HCT116 (cell line): ENCODE results near the gene SCGB3A2.

Experiments
- CBX3 ChIP-seq: IDR thresholded peaks from 2 replicates; pipeline ENCODE4 v1.6.1; 2012; ENCODE audit warnings: low read depth
- CEBPB ChIP-seq: IDR thresholded peaks from 2 replicates; pipeline ENCODE4 v1.6.1; 2012; ENCODE audit warnings: low read depth
- EGR1 ChIP-seq: IDR thresholded peaks from 2 replicates; pipeline ENCODE4 v1.6.1; 2012; ENCODE audit warnings: low read depth
- EZH2 ChIP-seq: fragments of 200-600 bp; sonication (generic); IDR thresholded peaks from 2 replicates; pipeline ENCODE4 v1.6.1; 2017; ENCODE audit warnings: antibody characterized with exemption, mixed run types
- EZH2phosphoT487 ChIP-seq: fragments of 200-600 bp; IDR thresholded peaks from 2 replicates; pipeline ENCODE4 v1.6.1; 2018; ENCODE audit warnings: antibody characterized with exemption, borderline replicate concordance
- POLR2A ChIP-seq: IDR thresholded peaks from 2 replicates; pipeline ENCODE4 v1.7.0; 2011; ENCODE audit warnings: borderline replicate concordance; ENCODE audit not compliant: insufficient read depth, insufficient read length; ENCODE audit errors: extremely low read depth
- POLR2AphosphoS5 ChIP-seq: IDR thresholded peaks from 2 replicates; pipeline ENCODE4 v1.6.1; 2011; ENCODE audit warnings: mild to moderate bottlenecking, low read depth, low read length, moderate library complexity
- SIN3A ChIP-seq: IDR thresholded peaks from 2 replicates; pipeline ENCODE4 v1.6.1; 2012; ENCODE audit warnings: low read depth
- SP1 ChIP-seq: IDR thresholded peaks from 2 replicates; pipeline ENCODE4 v1.6.1; 2012; ENCODE audit warnings: low read depth
- ZNF274 ChIP-seq: fragments of 200-500 bp; sonication (Bioruptor generic); IDR thresholded peaks from 2 replicates; pipeline ENCODE4 v1.6.1; 2014; ENCODE audit warnings: mild to moderate bottlenecking, low read depth, low read length, inconsistent platforms
- TF ChIP-seq, protein P1 (sequence below), 3 experiments: fragments of 200-600 bp in 1 of 3; sonication (generic) in 1 of 3; IDR thresholded peaks in 2 of 3; conservative IDR thresholded peaks in 1 of 3; 2 replicates each; pipeline ENCODE4 v1.5.1; 2012 to 2017; ENCODE audit warnings: low read depth in 2 of 3, low read length in 2 of 3, antibody characterized with exemption in 1 of 3, borderline replicate concordance in 1 of 3, control low read depth in 1 of 3, mild to moderate bottlenecking in 1 of 3, mixed read lengths in 1 of 3, mixed run types in 1 of 3, moderate library complexity in 1 of 3; ENCODE audit not compliant: insufficient read depth in 1 of 3
- TF ChIP-seq, protein P2 (sequence below): IDR thresholded peaks from 2 replicates; pipeline ENCODE4 v1.6.1; 2012
- TF ChIP-seq, protein P3 (sequence below): IDR thresholded peaks from 2 replicates; pipeline ENCODE4 v1.6.1; 2012; ENCODE audit warnings: low read depth

DNA sequence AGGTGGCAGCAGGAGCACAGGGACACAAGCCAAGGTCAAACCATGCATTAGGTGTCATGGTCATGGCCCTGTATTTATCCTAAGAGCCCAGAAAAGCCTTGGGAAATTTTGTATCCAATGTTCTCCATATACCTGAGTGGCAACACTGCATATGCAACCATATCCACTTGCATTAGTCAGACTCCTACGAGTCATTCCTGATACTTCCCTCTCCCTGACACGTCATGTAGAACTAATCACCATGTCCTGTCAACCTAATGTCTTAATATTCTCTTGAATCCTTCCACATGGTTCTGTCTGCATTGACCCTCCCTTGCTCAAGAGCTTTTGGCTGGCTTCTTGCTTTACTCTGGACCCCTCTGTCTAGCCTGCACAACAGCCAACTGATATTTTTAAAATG is 9.4 kb downstream of the SCGB3A2 start:
- TF ChIP-seq, protein P1, sequence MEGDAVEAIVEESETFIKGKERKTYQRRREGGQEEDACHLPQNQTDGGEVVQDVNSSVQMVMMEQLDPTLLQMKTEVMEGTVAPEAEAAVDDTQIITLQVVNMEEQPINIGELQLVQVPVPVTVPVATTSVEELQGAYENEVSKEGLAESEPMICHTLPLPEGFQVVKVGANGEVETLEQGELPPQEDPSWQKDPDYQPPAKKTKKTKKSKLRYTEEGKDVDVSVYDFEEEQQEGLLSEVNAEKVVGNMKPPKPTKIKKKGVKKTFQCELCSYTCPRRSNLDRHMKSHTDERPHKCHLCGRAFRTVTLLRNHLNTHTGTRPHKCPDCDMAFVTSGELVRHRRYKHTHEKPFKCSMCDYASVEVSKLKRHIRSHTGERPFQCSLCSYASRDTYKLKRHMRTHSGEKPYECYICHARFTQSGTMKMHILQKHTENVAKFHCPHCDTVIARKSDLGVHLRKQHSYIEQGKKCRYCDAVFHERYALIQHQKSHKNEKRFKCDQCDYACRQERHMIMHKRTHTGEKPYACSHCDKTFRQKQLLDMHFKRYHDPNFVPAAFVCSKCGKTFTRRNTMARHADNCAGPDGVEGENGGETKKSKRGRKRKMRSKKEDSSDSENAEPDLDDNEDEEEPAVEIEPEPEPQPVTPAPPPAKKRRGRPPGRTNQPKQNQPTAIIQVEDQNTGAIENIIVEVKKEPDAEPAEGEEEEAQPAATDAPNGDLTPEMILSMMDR (IDR thresholded peaks at IDR 0.05 in 2 of 3, conservative IDR thresholded peaks at IDR 0.05 in 1 of 3; ENCODE audit: borderline replicate concordance in 1 of 3, insufficient read depth in 1 of 3, low read depth in 2 of 3, low read length in 2 of 3): no peak
- TF ChIP-seq POLR2A: no peak
- TF ChIP-seq EGR1: no peak
- TF ChIP-seq EZH2phosphoT487: no peak
- TF ChIP-seq CBX3: no peak
- no peak for TF ChIP-seq ZNF274
- TF ChIP-seq, protein P2, sequence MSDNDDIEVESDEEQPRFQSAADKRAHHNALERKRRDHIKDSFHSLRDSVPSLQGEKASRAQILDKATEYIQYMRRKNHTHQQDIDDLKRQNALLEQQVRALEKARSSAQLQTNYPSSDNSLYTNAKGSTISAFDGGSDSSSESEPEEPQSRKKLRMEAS: no peak
- no peak for TF ChIP-seq EZH2
- no peak for TF ChIP-seq SIN3A
- no peak for TF ChIP-seq POLR2AphosphoS5
- no peak for TF ChIP-seq CEBPB
- TF ChIP-seq SP1: no peak
- TF ChIP-seq, protein P3, sequence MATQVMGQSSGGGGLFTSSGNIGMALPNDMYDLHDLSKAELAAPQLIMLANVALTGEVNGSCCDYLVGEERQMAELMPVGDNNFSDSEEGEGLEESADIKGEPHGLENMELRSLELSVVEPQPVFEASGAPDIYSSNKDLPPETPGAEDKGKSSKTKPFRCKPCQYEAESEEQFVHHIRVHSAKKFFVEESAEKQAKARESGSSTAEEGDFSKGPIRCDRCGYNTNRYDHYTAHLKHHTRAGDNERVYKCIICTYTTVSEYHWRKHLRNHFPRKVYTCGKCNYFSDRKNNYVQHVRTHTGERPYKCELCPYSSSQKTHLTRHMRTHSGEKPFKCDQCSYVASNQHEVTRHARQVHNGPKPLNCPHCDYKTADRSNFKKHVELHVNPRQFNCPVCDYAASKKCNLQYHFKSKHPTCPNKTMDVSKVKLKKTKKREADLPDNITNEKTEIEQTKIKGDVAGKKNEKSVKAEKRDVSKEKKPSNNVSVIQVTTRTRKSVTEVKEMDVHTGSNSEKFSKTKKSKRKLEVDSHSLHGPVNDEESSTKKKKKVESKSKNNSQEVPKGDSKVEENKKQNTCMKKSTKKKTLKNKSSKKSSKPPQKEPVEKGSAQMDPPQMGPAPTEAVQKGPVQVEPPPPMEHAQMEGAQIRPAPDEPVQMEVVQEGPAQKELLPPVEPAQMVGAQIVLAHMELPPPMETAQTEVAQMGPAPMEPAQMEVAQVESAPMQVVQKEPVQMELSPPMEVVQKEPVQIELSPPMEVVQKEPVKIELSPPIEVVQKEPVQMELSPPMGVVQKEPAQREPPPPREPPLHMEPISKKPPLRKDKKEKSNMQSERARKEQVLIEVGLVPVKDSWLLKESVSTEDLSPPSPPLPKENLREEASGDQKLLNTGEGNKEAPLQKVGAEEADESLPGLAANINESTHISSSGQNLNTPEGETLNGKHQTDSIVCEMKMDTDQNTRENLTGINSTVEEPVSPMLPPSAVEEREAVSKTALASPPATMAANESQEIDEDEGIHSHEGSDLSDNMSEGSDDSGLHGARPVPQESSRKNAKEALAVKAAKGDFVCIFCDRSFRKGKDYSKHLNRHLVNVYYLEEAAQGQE: no peak
